LNCAP (cell line): ENCODE data around the gene MMP7.

Source experiments
- TF ChIP-seq, protein P1 (sequence below): fragments of 450-650 bp; IDR thresholded peaks from 2 replicates; pipeline ENCODE4 v1.5.1; 2017; ENCODE audit warnings: mild to moderate bottlenecking

MMP7 gene

GRCh38 chr11:102522312-102523188 is 8.0 kb downstream of the MMP7 start:
- TF ChIP-seq, protein P1, sequence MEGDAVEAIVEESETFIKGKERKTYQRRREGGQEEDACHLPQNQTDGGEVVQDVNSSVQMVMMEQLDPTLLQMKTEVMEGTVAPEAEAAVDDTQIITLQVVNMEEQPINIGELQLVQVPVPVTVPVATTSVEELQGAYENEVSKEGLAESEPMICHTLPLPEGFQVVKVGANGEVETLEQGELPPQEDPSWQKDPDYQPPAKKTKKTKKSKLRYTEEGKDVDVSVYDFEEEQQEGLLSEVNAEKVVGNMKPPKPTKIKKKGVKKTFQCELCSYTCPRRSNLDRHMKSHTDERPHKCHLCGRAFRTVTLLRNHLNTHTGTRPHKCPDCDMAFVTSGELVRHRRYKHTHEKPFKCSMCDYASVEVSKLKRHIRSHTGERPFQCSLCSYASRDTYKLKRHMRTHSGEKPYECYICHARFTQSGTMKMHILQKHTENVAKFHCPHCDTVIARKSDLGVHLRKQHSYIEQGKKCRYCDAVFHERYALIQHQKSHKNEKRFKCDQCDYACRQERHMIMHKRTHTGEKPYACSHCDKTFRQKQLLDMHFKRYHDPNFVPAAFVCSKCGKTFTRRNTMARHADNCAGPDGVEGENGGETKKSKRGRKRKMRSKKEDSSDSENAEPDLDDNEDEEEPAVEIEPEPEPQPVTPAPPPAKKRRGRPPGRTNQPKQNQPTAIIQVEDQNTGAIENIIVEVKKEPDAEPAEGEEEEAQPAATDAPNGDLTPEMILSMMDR, result no peak

DNA sequence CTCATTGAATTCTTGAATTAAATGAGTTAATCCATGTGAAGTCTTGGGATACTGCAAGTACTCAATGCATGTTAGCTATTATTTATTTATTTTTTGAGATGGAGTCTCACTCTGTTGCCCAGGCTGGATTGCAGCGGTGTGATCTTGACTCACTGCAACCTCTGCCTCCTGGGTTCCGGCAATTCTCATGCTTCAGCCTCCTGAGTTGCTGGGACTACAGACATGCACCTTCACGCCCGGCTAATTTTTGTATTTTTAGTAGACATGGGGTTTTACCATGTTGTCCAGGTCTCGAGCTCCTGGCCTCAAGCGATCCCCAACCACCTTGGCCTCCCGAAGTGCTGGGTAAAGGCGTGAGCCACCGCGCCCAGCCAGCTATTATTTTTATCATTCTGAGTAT is 9.4 kb downstream of the MMP7 start:
- TF ChIP-seq, protein P1, result no peak

- TF ChIP-seq, protein P1, result no peak
Measured at GRCh38 chr11:102520514-102520913, 10.0 kb downstream of the MMP7 start.

- TF ChIP-seq, protein P1, result peak; percentile 33; the same call in 1 of the 2 replicates
Measured at GRCh38 chr11:102518296-102519094, 12.1 kb downstream of the MMP7 start.

- TF ChIP-seq, protein P1, result no peak
Measured at GRCh38 chr11:102517670-102518069, 12.9 kb downstream of the MMP7 start.

DNA sequence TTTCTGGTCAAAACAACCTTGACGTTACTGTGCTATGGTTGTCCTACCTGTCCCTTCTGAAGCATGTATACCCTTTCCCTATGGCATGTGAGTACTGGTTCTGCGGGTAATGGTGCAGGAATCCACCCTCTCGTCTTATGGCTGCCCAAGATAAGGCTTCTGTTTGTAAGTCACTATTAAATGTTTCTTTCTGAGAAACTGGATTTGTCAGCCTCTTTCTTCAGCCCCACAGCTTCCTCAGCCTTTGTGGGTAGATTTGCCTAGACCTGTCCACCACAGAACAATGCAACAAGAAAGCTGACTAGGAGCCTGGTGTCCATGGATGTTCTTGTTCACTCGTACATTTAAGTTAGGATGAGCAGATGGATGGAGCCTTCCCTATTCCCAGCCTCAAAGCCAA is 14.4 kb downstream of the MMP7 start:
- TF ChIP-seq, protein P1, result no peak

DNA sequence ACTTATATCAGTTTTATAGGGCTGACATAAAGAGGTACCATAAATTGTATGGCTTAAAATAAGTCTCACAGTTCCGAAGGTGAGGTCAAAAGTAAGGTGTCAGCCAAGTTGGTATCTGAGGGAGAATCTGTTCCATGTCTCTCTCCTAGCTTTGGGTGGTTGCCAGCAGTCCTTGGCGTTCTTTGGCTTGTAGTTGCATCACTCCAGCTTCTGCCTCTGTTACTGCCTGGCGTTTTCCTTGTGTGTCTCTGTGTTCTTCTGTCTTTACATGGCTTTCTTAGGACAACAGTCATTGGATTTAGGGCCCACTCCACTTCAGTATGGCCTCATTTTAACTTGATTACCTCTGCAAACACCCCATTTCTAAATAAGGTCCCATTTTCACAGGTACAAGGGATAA is 16.7 kb downstream of the MMP7 start:
- TF ChIP-seq, protein P1, result no peak
